CD14-positive monocyte (primary cell): ENCODE data around the gene IL2RG. TPM values are rescaled to one million over a fixed set of nuclear protein-coding genes. Genes with fewer than 3 reads are reported as not detected.

Experiments used
- DNase-seq, 3 donors: peaks; one replicate each; pipeline ENCODE4 v3.0.0-alpha.2; 2011 to 2022
- H2AFZ ChIP-seq: 2 replicates; pipeline ENCODE4 v1.6.0; 2012; ENCODE audit warnings: mild to moderate bottlenecking, low read depth, low read length, inconsistent platforms; ENCODE audit not compliant: insufficient read depth, poor library complexity, severe bottlenecking
- H3K27ac ChIP-seq, 2 donors: 1 replicate in 1 of 2; 2 replicates in 1 of 2; pipeline ENCODE4 v1.5.1; 2012 to 2013; ENCODE audit warnings: low read length in 2 of 2, control low read depth in 1 of 2, inconsistent platforms in 1 of 2, low read depth in 1 of 2, mild to moderate bottlenecking in 1 of 2
- H3K27me3 ChIP-seq, 2 donors: one replicate each; pipeline versions ENCODE4 v1.6.0 to v1.6.1; 2011 to 2013; ENCODE audit warnings: low read length in 2 of 2; ENCODE audit not compliant: control insufficient read depth in 2 of 2, insufficient read depth in 2 of 2
- H3K36me3 ChIP-seq, 2 donors: replicated peaks in 1 of 2; 1 replicate in 1 of 2; 2 replicates in 1 of 2; pipeline versions ENCODE4 v1.5.1 to v1.6.1; 2012 to 2013; ENCODE audit warnings: low read length in 2 of 2, control low read depth in 1 of 2, inconsistent platforms in 1 of 2, mild to moderate bottlenecking in 1 of 2; ENCODE audit not compliant: insufficient read depth in 2 of 2, control insufficient read depth in 1 of 2
- H3K4me1 ChIP-seq, 2 donors: 1 replicate in 1 of 2; 2 replicates in 1 of 2; pipeline versions ENCODE4 v1.5.1 to v1.6.1; 2012 to 2013; ENCODE audit warnings: low read length in 2 of 2, control low read depth in 1 of 2, inconsistent platforms in 1 of 2, mild to moderate bottlenecking in 1 of 2, moderate library complexity in 1 of 2; ENCODE audit not compliant: insufficient read depth in 2 of 2, control insufficient read depth in 1 of 2
- H3K4me2 ChIP-seq: replicated peaks from 2 replicates; pipeline ENCODE3; 2012; ENCODE audit warnings: low read length, moderate library complexity, mild to moderate bottlenecking; ENCODE audit not compliant: poor library complexity, severe bottlenecking; ENCODE audit errors: extremely low read depth
- H3K4me3 ChIP-seq, 3 experiments: fragments of 200-600 bp in 1 of 3; sonication (generic) in 1 of 3; replicated peaks in 1 of 3; 1 replicate in 2 of 3; 2 replicates in 1 of 3; pipeline ENCODE4 v1.5.1; 2011 to 2013; ENCODE audit warnings: low read length in 3 of 3, mild to moderate bottlenecking in 3 of 3, control low read depth in 2 of 3, low read depth in 2 of 3, inconsistent platforms in 1 of 3, moderate library complexity in 1 of 3
- H3K79me2 ChIP-seq: 2 replicates; pipeline ENCODE4 v1.6.0; 2012; ENCODE audit warnings: mild to moderate bottlenecking, control low read depth, inconsistent platforms, low read length, moderate library complexity; ENCODE audit not compliant: insufficient read depth
- H3K9ac ChIP-seq: 2 replicates; pipeline ENCODE4 v1.6.0; 2017; ENCODE audit warnings: low read length, mild to moderate bottlenecking; ENCODE audit not compliant: insufficient read depth, poor library complexity, severe bottlenecking
- H3K9me3 ChIP-seq, 2 donors: replicated peaks in 1 of 2; 1 replicate in 1 of 2; 2 replicates in 1 of 2; pipeline versions ENCODE4 v1.5.1 to v1.6.1; 2012 to 2013; ENCODE audit warnings: low read length in 2 of 2, control low read depth in 1 of 2; ENCODE audit not compliant: control insufficient read depth in 1 of 2, insufficient read depth in 1 of 2
- H4K20me1 ChIP-seq: 2 replicates; pipeline ENCODE4 v1.6.0; 2012; ENCODE audit warnings: mild to moderate bottlenecking, low read length, control low read depth, moderate library complexity; ENCODE audit not compliant: insufficient read depth
- H3K27ac Mint-ChIP-seq, 7 donors: one replicate each; pipeline ENCODE4 v1.8.0; 2020; ENCODE audit warnings: mild to moderate bottlenecking in 7 of 7, mixed read lengths in 7 of 7, moderate library complexity in 6 of 7, inconsistent platforms in 2 of 7
- H3K27me3 Mint-ChIP-seq, 3 donors: one replicate each; pipeline ENCODE4 v1.8.0; 2021 to 2022; ENCODE audit warnings: low read depth in 3 of 3, mild to moderate bottlenecking in 3 of 3, mixed read lengths in 3 of 3, moderate library complexity in 3 of 3, inconsistent platforms in 1 of 3
- H3K36me3 Mint-ChIP-seq, 2 donors: one replicate each; pipeline ENCODE4 v1.8.0; 2020; ENCODE audit warnings: mixed read lengths in 2 of 2, inconsistent platforms in 1 of 2, mild to moderate bottlenecking in 1 of 2
- H3K4me1 Mint-ChIP-seq: one replicate; pipeline ENCODE4 v1.8.0; 2020; ENCODE audit warnings: mild to moderate bottlenecking, mixed read lengths
- H3K4me3 Mint-ChIP-seq, 2 donors: one replicate each; pipeline ENCODE4 v1.8.0; 2020; ENCODE audit warnings: mild to moderate bottlenecking in 2 of 2, mixed read lengths in 2 of 2, moderate library complexity in 1 of 2
- H3K9me3 Mint-ChIP-seq, 7 donors: one replicate each; pipeline ENCODE4 v1.8.0; 2020 to 2022; ENCODE audit warnings: mixed read lengths in 7 of 7, mild to moderate bottlenecking in 6 of 7, moderate library complexity in 6 of 7, inconsistent platforms in 2 of 7
- CTCF ChIP-seq: fragments of 200-600 bp; IDR thresholded peaks from one replicate; pipeline ENCODE4 v1.8.0; 2022; ENCODE audit warnings: antibody characterized with exemption, mild to moderate bottlenecking
- WGBS: methylation state at CpG from one replicate; pipeline ENCODE4 v1.1.5; 2013; ENCODE audit warnings: missing lambda C conversion rate; ENCODE audit not compliant: insufficient coverage; 5-methylcytosine and 5-hydroxymethylcytosine counted together
- intact Hi-C, 2 donors: fragments of 100-400 bp; cut with micrococcal nuclease; formaldehyde crosslinking; loops; one replicate each; pipeline versions ENCODE4 v1.15.0 to v1.15.1; 2023
- polyA plus RNA-seq, 3 donors: library from polyadenylated mRNA; depleted of rRNA in 1 of 3; unstranded in 2 of 3; stranded (reverse) in 1 of 3; fragments of 300-500 nt in 2 of 3; fragments of >200 nt in 1 of 3; fragmentation: Illumina TruSeq in 2 of 3; gene quantifications; 1 replicate in 2 of 3; 2 replicates in 1 of 3; pipeline ENCODE4 v1.2.3, GENCODE V29; 2012 to 2021

Gene IL2RG
- polyA plus RNA-seq, 3 donors = 48.3 to 105 (median 94.5) TPM

GRCh38 chrX:71107762-71108360, 3.5 kb downstream of the IL2RG start:
- Histone ChIP-seq H3K36me3 (peaks cover 0 to 2% of the 10 kb centered on the region in 2 donors), H3K4me1 (peaks cover 73 to 79% of the 10 kb centered on the region in 2 donors), H3K27me3 (no peaks in the 10 kb centered on the region), H3K9me3 (no peaks in the 10 kb centered on the region), H3K79me2 (peaks cover 7% of the 10 kb centered on the region), H3K4me2 (peak overlapping the region; percentile 34), H4K20me1 (no peaks in the 10 kb centered on the region), H3K4me3 (no peak overlapping the region), H3K27ac (no peak overlapping the region), H3K9ac (no peak overlapping the region), H2AFZ (no peak overlapping the region)
- TF ChIP-seq CTCF = no peak
- peaks cover 82% of the 10 kb centered on the region for H3K4me1 Mint-ChIP-seq
- WGBS = 0% methylated on average over 1 of the region's 9 CpGs
- peaks cover 0 to 3% (median 0%) of the 10 kb centered on the region in 3 donors for H3K27me3 Mint-ChIP-seq
- H3K36me3 Mint-ChIP-seq = peaks cover 0 to 15% of the 10 kb centered on the region in 2 donors
- intact Hi-C loops = no loop called here
- peak overlapping the region in 2 of 7 donors; percentile 1 to 26 for H3K27ac Mint-ChIP-seq
- H3K4me3 Mint-ChIP-seq = peak overlapping the region in 1 of 2 donors; percentile 24
- H3K9me3 Mint-ChIP-seq = peaks cover 0 to 1% (median 0%) of the 10 kb centered on the region in 7 donors
- no peak for DNase-seq

- intact Hi-C loops = no loop called here
- no peaks in the 10 kb centered on the region for H3K9me3 ChIP-seq
- H3K4me1 ChIP-seq = peaks cover 71 to 77% of the 10 kb centered on the region in 2 donors
- peaks cover 0 to 2% of the 10 kb centered on the region in 2 donors for H3K36me3 ChIP-seq
- Mint-ChIP-seq H3K27ac (peak overlapping the region in 2 of 7 donors; percentile 15 to 46), H3K36me3 (peaks cover 0 to 15% of the 10 kb centered on the region in 2 donors), H3K4me1 (peaks cover 83% of the 10 kb centered on the region), H3K4me3 (no peak overlapping the region), H3K9me3 (peaks cover 0 to 1% (median 0%) of the 10 kb centered on the region in 7 donors), H3K27me3 (peaks cover 0 to 3% (median 0%) of the 10 kb centered on the region in 3 donors)
- no peak for DNase-seq
- H2AFZ ChIP-seq = no peak overlapping the region
- no CpG with 5 or more reads among the region's 4 CpGs for WGBS
- H3K27me3 ChIP-seq = no peaks in the 10 kb centered on the region
- no peak overlapping the region for H3K27ac ChIP-seq
- peaks cover 7% of the 10 kb centered on the region for H3K79me2 ChIP-seq
- no peaks in the 10 kb centered on the region for H4K20me1 ChIP-seq
- no peak overlapping the region for H3K9ac ChIP-seq
- no peak overlapping the region for H3K4me2 ChIP-seq
- H3K4me3 ChIP-seq = no peak overlapping the region
- TF ChIP-seq CTCF = no peak
These were observed 4.1 kb downstream of the IL2RG start for GRCh38 chrX:71107245-71107644.
